DMS114 treated with DMSO at 0.1 percent for 48 hours (cell line): Measurements from ENCODE around the gene CCDC198.

ENCODE experiments used
- DNase-seq: peaks from one replicate; lab custom pipeline; 2025; ENCODE audit not compliant: unreplicated experiment; lab: John Stamatoyannopoulos, UW

The CCDC198 gene

GRCh38 chr14:57493467-57494181, at the start of gene CCDC198:
CCDC198 (minus strand) TSS chr14:57493857; CDS start chr14:57493715, 142 bp downstream.
- no peak for DNase-seq

- peak; percentile 3 for DNase-seq
These were observed 39.6 kb upstream of the CCDC198 start for GRCh38 chr14:57533214-57533613.

GRCh38 chr14:57530571-57530970, 36.9 kb upstream of the CCDC198 start:
- no peak for DNase-seq

DNA sequence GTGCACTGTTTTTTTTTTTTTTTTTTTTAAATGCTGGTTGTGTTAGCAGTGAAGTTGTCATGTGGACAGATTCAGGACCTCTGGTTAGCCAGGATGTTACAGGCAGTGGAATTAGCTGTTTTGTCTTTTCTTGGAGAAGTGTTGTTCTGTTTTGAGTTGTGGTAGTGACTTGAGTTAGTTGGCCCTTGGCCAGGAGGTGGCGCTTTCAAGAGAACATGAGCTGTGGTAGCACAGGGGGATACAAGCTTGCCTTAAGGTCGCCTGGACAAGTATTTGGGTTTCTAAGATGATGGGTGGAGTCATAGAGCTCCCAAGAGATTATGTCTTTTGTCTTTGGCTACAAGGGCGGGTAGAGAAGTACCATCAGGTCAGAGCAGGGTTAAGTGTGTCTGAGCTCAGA, 33.3 kb upstream of the CCDC198 start:
- no peak for DNase-seq

DNA sequence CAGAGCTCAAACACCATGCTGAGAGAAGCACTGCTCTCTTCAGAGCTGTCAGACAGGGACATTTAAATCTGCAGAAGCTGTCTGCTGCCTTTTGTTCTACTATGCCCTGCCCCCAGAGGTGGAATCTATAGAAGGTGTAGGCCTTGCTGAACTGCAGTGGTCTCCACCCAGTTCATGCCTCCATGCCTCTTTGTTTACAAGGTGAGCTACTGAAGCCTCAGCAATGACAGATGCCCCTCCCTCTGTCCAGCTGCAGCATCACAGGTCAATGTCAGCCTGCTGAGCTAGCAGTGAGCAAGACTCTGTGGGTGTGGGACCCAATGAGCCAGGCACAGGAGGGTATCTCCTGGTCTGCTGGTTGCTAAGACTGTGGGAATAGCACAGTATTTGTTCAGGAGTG, 25.4 kb upstream of the CCDC198 start:
- DNase-seq: no peak

DNA sequence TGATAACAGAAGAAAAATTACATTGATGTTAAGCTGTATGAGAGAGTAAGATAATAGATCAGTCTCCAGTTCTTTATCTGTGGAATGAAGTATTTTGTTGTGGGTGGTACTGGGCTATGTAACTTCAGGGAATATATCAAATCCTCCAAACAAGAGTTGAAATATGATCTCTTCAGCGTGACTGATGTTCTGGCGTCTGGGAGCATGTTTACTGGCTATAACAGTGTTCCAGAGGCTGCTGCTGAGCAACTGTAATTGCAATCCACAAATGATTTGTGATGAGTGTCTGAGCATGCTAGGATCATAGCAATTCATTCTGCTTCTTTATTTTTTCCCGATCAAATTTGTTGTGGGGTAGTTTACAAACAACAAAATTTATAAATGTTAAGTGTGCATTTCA, 18.6 kb upstream of the CCDC198 start:
- no peak for DNase-seq

DNA sequence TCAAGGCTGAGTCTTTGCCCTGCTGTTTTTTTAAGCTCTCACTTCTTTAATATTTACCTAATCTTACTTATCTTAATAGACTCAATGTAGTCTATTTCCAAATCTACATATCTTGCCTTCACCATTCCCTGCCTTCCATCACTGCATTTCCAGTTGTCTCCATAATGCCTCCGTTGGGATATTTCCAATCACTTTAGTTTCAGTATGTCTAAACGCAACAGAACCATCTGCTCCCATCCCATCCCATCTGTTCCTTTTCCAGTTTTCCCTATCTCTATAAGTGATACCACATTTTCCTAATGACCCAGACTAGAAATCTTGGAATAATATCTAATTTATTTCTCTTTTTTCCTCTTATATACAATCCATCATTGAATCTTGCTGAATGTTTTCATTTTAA, 15.1 kb upstream of the CCDC198 start:
- no peak for DNase-seq

GRCh38 chr14:57502586-57503254, 9.1 kb upstream of the CCDC198 start:
- DNase-seq: no peak

DNA sequence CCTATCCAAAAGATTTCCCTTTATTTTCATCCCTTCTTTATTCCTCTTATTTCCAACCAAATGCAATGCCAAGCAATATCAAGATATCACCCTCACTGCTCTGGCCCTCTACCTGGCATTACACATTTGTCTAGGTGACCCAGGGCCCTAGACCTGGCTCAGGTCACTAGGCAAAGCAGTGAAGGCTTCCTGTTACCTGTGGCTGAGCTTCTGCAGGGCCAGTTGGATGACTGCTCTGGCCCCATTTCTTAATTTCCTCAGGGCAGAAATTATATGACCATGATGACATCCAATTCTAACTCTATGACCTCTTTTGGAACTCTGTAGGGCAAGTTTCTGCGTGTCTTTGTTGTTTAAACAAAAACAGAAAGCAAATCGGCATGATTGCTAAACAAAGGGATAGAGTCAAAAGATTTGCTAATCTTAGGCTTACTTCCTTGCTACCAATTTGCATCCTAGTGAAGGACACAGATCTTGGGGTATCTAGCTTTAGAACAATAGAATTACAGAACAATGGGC, 7.4 kb upstream of the CCDC198 start:
- DNase-seq: no peak

DNA sequence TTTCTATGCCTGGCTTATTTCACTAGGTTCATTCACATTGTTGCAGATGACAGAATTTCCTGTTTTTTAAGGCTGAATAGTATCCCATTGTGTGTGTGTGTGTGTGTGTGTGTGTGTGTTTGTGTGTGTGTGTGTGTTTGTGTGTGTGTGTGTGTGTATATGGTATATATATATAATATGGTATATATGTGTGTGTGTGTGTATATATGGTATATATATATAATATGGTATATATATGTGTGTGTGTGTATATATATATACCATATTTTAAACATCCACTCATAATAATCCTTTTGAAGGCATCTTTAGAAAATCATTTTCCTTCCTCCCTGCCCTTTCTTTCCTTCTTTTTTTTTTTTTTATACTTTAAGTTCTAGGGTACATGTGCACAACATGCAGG, 5.0 kb upstream of the CCDC198 start:
- no peak for DNase-seq

- no peak for DNase-seq
These were observed 4.4 kb upstream of the CCDC198 start for GRCh38 chr14:57498035-57498434.

- DNase-seq: no peak
These were observed 1.8 kb upstream of the CCDC198 start for GRCh38 chr14:57495416-57495815.

DNA sequence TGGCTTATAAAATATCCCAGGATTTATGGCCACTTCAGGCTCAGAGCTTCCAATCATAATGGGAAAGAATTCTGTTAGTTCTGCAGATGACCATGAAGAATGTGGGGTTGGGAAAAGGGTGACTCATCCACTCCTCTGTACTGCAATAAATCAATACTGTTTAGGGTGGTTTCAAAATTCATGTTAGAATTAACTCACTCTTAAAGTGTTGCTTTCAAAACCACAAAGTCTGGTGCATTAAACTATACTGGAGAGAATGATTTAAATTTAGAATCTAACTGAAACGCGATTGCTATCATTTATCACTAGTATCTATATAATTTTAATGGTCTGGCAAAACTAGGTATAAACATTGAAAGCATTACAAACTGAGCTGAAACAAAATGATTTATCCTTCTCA, 798 bp downstream of the CCDC198 start:
- no peak for DNase-seq

GRCh38 chr14:57491640-57492039, 2.0 kb downstream of the CCDC198 start:
- DNase-seq: no peak

- DNase-seq: no peak
These were observed 5.9 kb downstream of the CCDC198 start for GRCh38 chr14:57487771-57488170.

- DNase-seq: peak; percentile 34
These were observed 6.8 kb downstream of the CCDC198 start for GRCh38 chr14:57486767-57487379.

DNA sequence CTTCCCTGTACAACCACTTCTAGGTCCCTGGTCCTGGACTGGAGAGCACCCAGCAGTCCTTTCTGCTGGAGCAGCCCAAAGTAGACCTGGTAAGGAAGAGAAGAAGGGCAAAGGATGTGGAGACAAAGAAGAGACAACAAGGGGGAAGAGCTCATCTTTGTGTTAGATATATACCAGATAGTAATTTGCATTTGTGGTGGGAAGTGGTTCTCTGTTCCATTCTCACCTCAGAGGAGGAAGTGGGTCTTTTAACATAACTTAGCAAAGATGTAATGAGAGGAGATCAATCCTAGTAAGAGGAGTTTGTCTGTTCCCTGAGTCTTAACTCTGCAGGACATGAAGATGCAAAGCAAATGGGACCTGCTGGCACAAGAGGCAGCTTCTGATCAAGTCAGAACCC, 8.0 kb downstream of the CCDC198 start:
- DNase-seq: no peak

DNA sequence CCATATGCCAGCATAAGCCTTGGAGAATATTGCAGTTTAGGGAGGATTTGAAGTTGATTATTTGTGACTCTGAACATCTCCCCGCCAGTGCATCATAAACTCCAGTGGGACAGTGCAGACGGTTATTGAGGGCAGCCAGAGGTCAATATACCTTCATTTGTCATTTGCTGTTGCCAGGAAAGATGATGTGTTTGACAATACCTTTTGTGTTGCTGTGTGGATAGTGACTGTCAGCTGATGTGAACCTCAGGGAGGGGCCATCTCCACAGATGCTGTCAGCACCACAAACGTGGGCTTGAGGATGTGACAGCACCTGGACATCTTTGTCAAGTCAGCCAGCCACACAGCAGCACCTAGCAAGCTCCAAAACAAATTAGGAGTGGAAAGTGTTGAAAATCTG, 11.5 kb downstream of the CCDC198 start:
- DNase-seq: no peak

- DNase-seq: no peak
These were observed 13.6 kb downstream of the CCDC198 start for GRCh38 chr14:57480051-57480450.

DNA sequence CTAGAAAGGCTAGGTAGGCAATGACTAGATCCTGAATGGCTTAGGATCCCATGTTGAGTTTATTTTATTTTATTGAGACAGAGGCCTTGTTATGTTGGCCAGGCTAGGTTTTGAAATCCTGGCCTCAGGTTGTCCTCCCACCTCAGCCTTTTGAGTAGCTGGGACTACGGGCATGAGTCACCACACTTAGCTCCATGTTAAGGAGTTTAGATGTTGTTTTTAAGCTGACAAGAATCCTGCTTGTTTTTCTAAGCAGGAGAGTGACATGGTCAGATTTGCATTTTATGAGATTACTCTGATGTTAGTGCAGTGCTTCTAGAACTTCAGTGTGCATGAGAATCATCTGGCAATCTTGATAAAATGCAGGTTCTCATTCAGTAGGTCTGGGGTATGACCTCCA, 14.5 kb downstream of the CCDC198 start:
- DNase-seq: no peak

DNA sequence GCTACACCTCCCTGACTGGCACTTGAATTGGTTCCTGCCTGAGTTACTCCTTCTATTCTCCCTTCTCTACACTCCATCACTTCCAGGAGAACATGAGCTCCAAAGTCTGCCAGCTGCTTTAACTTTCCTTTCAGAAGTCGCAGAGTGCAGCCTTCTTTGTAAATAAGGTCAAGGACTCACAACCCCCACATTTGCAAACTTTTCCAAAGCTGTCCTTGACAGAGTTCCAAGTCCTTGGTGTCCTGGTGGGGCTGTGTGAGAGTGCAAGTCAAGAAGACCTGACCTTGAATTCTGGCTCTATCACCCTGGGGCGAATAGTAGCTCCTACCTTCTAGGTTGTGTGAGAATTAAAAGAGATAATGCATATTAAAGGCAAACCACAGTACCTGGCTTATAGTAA, 15.6 kb downstream of the CCDC198 start:
- no peak for DNase-seq

DNA sequence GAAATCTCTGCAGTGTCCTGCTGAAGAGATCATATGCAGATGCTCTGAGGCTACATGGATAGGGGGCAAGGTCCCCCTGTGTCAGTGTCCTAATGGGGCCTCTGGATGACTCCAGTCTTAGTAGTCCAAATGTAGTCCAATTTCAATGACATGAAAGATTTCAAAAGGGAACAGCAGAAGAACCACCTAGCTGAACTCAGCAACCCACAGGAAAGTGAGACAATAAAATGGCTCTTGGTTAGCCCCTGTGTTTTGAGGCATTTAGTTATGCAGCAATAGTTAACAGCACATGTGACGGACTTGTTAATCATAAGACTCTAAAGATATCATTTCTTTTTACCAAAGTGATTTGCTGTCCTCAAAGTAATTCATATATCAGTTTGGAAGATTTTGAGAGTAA, 22.7 kb downstream of the CCDC198 start:
- no peak for DNase-seq
